ENCODE measurements around the gene NAT10. TPM values are rescaled to one million over a fixed set of nuclear protein-coding genes. Genes with fewer than 3 reads are reported as not detected.

NAT10 gene
- total RNA-seq, 4 donors from 2014 or later, result 19.9 to 27.5 (median 21.6) TPM

- Histone ChIP-seq H3K4me1 (no peaks in the 10 kb centered on the region), H3K4me3 (no peak overlapping the region), H3K9me3 (no peaks in the 10 kb centered on the region), H3K36me3 (peaks cover 2 to 100% of the 10 kb centered on the region in 2 donors), H3K27ac (no peak overlapping the region), H3K27me3 (no peaks in the 10 kb centered on the region)
- 100% methylated on average over 5 of the region's 11 CpGs; no CpG with 5 or more reads in 1 of the 2 donors for WGBS, 2 donors (ENCODE audit: low coverage in 1 of 2)
- ATAC-seq, result no peak
- TF ChIP-seq CTCF (IDR thresholded peaks at IDR 0.05) (no peak), POLR2A (IDR thresholded peaks at IDR 0.05) (no peak), EP300 (IDR thresholded peaks at IDR 0.05) (no peak), POLR2AphosphoS5 (IDR thresholded peaks at IDR 0.05) (no peak)
Observed at GRCh38 chr11:34140149-34140548, 34.7 kb downstream of the NAT10 start.

- H3K27me3 ChIP-seq, result no peaks in the 10 kb centered on the region
- no peaks in the 10 kb centered on the region for H3K4me1 ChIP-seq
- 75% methylated on average over 1 to 2 of the region's 2 CpGs for WGBS, 2 donors (ENCODE audit: low coverage in 1 of 2)
- H3K4me3 ChIP-seq, result no peak overlapping the region
- no peak for TF ChIP-seq POLR2A (IDR thresholded peaks at IDR 0.05)
- H3K36me3 ChIP-seq, result peaks cover 0 to 100% of the 10 kb centered on the region in 2 donors
- H3K9me3 ChIP-seq, result no peaks in the 10 kb centered on the region
- no peak overlapping the region for H3K27ac ChIP-seq
- no peak for ATAC-seq
Observed at GRCh38 chr11:34143048-34143447, 37.6 kb downstream of the NAT10 start.

GRCh38 chr11:34145073-34145472, 39.6 kb downstream of the NAT10 start:
- peaks cover 0 to 100% of the 10 kb centered on the region in 2 donors for H3K36me3 ChIP-seq
- 50 to 80% methylated on average over 1 to 2 of the region's 5 CpGs for WGBS, 2 donors (ENCODE audit: low coverage in 1 of 2)
- no peaks in the 10 kb centered on the region for H3K27me3 ChIP-seq

GRCh38 chr11:34145847-34146381, 40.5 kb downstream of the NAT10 start:
- ATAC-seq, result no peak
- 67 to 71% methylated on average over 3 to 8 of the region's 8 CpGs for WGBS, 2 donors (ENCODE audit: low coverage in 1 of 2)
- Histone ChIP-seq H3K4me1 (no peaks in the 10 kb centered on the region), H3K4me3 (no peak overlapping the region), H3K27me3 (no peaks in the 10 kb centered on the region), H3K27ac (no peak overlapping the region), H3K36me3 (peaks cover 0 to 100% of the 10 kb centered on the region in 2 donors), H3K9me3 (no peaks in the 10 kb centered on the region)
- TF ChIP-seq EP300 (IDR thresholded peaks at IDR 0.05) (no peak), POLR2A (IDR thresholded peaks at IDR 0.05) (no peak), CTCF (IDR thresholded peaks at IDR 0.05) (no peak), POLR2AphosphoS5 (IDR thresholded peaks at IDR 0.05) (no peak)

More at GRCh38 chr11:34145073-34145472, 39.6 kb downstream of the NAT10 start:
- TF ChIP-seq POLR2A (IDR thresholded peaks at IDR 0.05) (no peak), POLR2AphosphoS5 (IDR thresholded peaks at IDR 0.05) (no peak), CTCF (IDR thresholded peaks at IDR 0.05) (no peak), EP300 (IDR thresholded peaks at IDR 0.05) (no peak)
- Histone ChIP-seq H3K9me3 (no peaks in the 10 kb centered on the region), H3K4me1 (no peaks in the 10 kb centered on the region), H3K4me3 (no peak overlapping the region), H3K27ac (no peak overlapping the region)
- no peak for ATAC-seq

- H3K27ac ChIP-seq, result no peak overlapping the region
- H3K4me3 ChIP-seq, result no peak overlapping the region
- peaks cover 0 to 100% of the 10 kb centered on the region in 2 donors for H3K36me3 ChIP-seq
- H3K27me3 ChIP-seq, result no peaks in the 10 kb centered on the region
- 60 to 83% methylated on average over 1 to 4 of the region's 12 CpGs for WGBS, 2 donors (ENCODE audit: low coverage in 1 of 2)
- no peaks in the 10 kb centered on the region for H3K4me1 ChIP-seq
- ATAC-seq, result no peak
- no peak for TF ChIP-seq CTCF (IDR thresholded peaks at IDR 0.05)
- TF ChIP-seq POLR2AphosphoS5 (IDR thresholded peaks at IDR 0.05), result no peak
- TF ChIP-seq EP300 (IDR thresholded peaks at IDR 0.05), result no peak
- H3K9me3 ChIP-seq, result no peaks in the 10 kb centered on the region
Observed at GRCh38 chr11:34146411-34146810, 41.0 kb downstream of the NAT10 start.

Measured in gastroesophageal sphincter (tissue), 4 donors.